Right lung (tissue), 5 donors: ENCODE results near the gene RPL39. TPM values are rescaled to one million over a fixed set of nuclear protein-coding genes. Genes with fewer than 3 reads are reported as not detected.
"Not testable (repeated sequence)": the region's sequence is repeated elsewhere in the genome, so short reads cannot be mapped to it uniquely, and the experiment has no call there.

ENCODE experiments used
- DNase-seq, 2 donors: peaks; one replicate each; pipeline ENCODE4 v3.0.0-alpha.2; 2013
- polyA plus RNA-seq, 5 donors: library from polyadenylated mRNA; unstranded; fragments of 120-200 nt; gene quantifications; one replicate each; pipeline versions ENCODE4 v1.2.1 to v1.2.3, GENCODE V29; 2013; ENCODE audit warnings: inconsistent platforms in 1 of 5, low replicate concordance in 1 of 5; ENCODE audit not compliant: insufficient read length in 5 of 5, insufficient read depth in 1 of 5

The RPL39 gene
- polyA plus RNA-seq, 5 donors = 2,580 to 3,320 (median 2,716) TPM

- not testable (repeated sequence) for DNase-seq
Measured at GRCh38 chrX:119769388-119769787, 22.0 kb downstream of the RPL39 start.

GRCh38 chrX:119768436-119768835 lies 23.0 kb downstream of the RPL39 start:
- DNase-seq = not testable (repeated sequence)

- DNase-seq = no peak
Measured at GRCh38 chrX:119763836-119764387, 27.5 kb downstream of the RPL39 start.

- no peak for DNase-seq
Measured at GRCh38 chrX:119763181-119763580, 28.2 kb downstream of the RPL39 start.

- no peak for DNase-seq
Measured at GRCh38 chrX:119762718-119763117, 28.7 kb downstream of the RPL39 start.

- no peak for DNase-seq
Measured at GRCh38 chrX:119760026-119760877, 31.2 kb downstream of the RPL39 start.

- no peak for DNase-seq
Measured at GRCh38 chrX:119759248-119759766, 32.1 kb downstream of the RPL39 start.

GRCh38 chrX:119758731-119759247 lies 32.6 kb downstream of the RPL39 start:
- DNase-seq = no peak

- peak in 1 of 2 donors; percentile 36 for DNase-seq
Measured at GRCh38 chrX:119757979-119758730, 33.3 kb downstream of the RPL39 start, which contains the start of gene SOWAHD. TSS of gene SOWAHD (plus strand) at chrX:119758588. CDS start at chrX:119758668, 80 bp downstream.

- no peak for DNase-seq
Measured at GRCh38 chrX:119757646-119757978, 33.8 kb downstream of the RPL39 start.

GRCh38 chrX:119756926-119757635 lies 34.3 kb downstream of the RPL39 start:
- DNase-seq = no peak

GRCh38 chrX:119755981-119756533 lies 35.4 kb downstream of the RPL39 start:
- no peak for DNase-seq

- DNase-seq = no peak
Measured at GRCh38 chrX:119753639-119754257, 37.7 kb downstream of the RPL39 start.

GRCh38 chrX:119753001-119753400 lies 38.4 kb downstream of the RPL39 start:
- DNase-seq = no peak

- DNase-seq = not testable (repeated sequence)
Measured at GRCh38 chrX:119750751-119751150, 40.7 kb downstream of the RPL39 start.

- DNase-seq = not testable (repeated sequence)
Measured at GRCh38 chrX:119750131-119750530, 41.3 kb downstream of the RPL39 start.

- DNase-seq = no peak
Measured at GRCh38 chrX:119745283-119745848, 46.1 kb downstream of the RPL39 start.

- DNase-seq = no peak
Measured at GRCh38 chrX:119738742-119739141, 52.7 kb downstream of the RPL39 start.
